MM.1S (cell line): ENCODE measurements around the gene CHMP2B.

Experiments used
- DNase-seq: peaks from one replicate; pipeline ENCODE4 v3.0.0-alpha.2; 2015
- H2AFZ ChIP-seq: fragments of 300-600 bp; sonication (generic); 2 replicates; pipeline ENCODE4 v1.6.0; 2016; ENCODE audit warnings: antibody characterized with exemption, low read length
- H3F3A ChIP-seq: fragments of 300-600 bp; sonication (generic); 2 replicates; pipeline ENCODE4 v1.6.1; 2016; ENCODE audit warnings: mild to moderate bottlenecking, antibody characterized with exemption, low read length, moderate library complexity, mixed read lengths; ENCODE audit not compliant: insufficient read depth
- H3K27ac ChIP-seq: fragments of 300-600 bp; sonication (generic); 2 replicates; pipeline ENCODE4 v1.5.1; 2016; ENCODE audit warnings: mild to moderate bottlenecking, low read length
- H3K27me3 ChIP-seq: fragments of 300-600 bp; sonication (generic); replicated peaks from 2 replicates; pipeline ENCODE4 v1.6.0; 2016; ENCODE audit warnings: low read length; ENCODE audit not compliant: insufficient read depth
- H3K36me3 ChIP-seq: fragments of 300-600 bp; sonication (generic); replicated peaks from 2 replicates; pipeline ENCODE4 v1.6.1; 2016; ENCODE audit warnings: mild to moderate bottlenecking, low read length, mixed read lengths; ENCODE audit not compliant: insufficient read depth
- H3K4me1 ChIP-seq: fragments of 300-600 bp; sonication (generic); 2 replicates; pipeline ENCODE4 v1.6.1; 2016; ENCODE audit warnings: low read length, mixed read lengths
- H3K4me2 ChIP-seq: fragments of 300-600 bp; sonication (generic); 2 replicates; pipeline ENCODE4 v1.6.0; 2016; ENCODE audit warnings: low read depth, low read length
- H3K4me3 ChIP-seq: fragments of 300-600 bp; sonication (generic); 2 replicates; pipeline ENCODE4 v1.5.1; 2016; ENCODE audit warnings: low read length, mixed read lengths
- H3K79me2 ChIP-seq: fragments of 300-600 bp; sonication (generic); 2 replicates; pipeline ENCODE4 v1.6.1; 2016; ENCODE audit warnings: mixed run types, low read length, mixed read lengths
- H3K9ac ChIP-seq: fragments of 300-600 bp; sonication (generic); 2 replicates; pipeline ENCODE4 v1.6.1; 2016; ENCODE audit warnings: low read length, mixed read lengths
- H3K9me2 ChIP-seq: fragments of 300-600 bp; sonication (generic); replicated peaks from 2 replicates; pipeline ENCODE4 v1.6.1; 2016; ENCODE audit warnings: mild to moderate bottlenecking, low read length, mixed read lengths; ENCODE audit not compliant: insufficient read depth
- H3K9me3 ChIP-seq: fragments of 300-600 bp; sonication (generic); replicated peaks from 2 replicates; pipeline ENCODE4 v1.6.1; 2016; ENCODE audit warnings: mild to moderate bottlenecking, low read length, mixed read lengths; ENCODE audit not compliant: insufficient read depth
- H4K20me1 ChIP-seq: fragments of 300-600 bp; sonication (generic); 2 replicates; pipeline ENCODE4 v1.6.1; 2016; ENCODE audit warnings: mild to moderate bottlenecking, low read length, moderate library complexity, mixed read lengths; ENCODE audit not compliant: insufficient read depth
- CTCF ChIP-seq: fragments of 300-600 bp; sonication (generic); IDR thresholded peaks from 2 replicates; pipeline ENCODE4 v1.5.1; 2016; ENCODE audit warnings: antibody characterized with exemption, low read length, mixed read lengths
- EZH2 ChIP-seq: fragments of 300-600 bp; sonication (generic); optimal IDR thresholded peaks from 2 replicates; pipeline ENCODE3; 2017; ENCODE audit warnings: low read depth, mild to moderate bottlenecking, antibody characterized with exemption, low read length, mixed read lengths
- EZH2phosphoT487 ChIP-seq: fragments of 300-600 bp; sonication (generic); IDR thresholded peaks from 2 replicates; pipeline ENCODE4 v1.6.1; 2018; ENCODE audit warnings: antibody characterized with exemption, low read length

CHMP2B gene

GRCh38 chr3:87260270-87260669, 33.2 kb downstream of the CHMP2B start:
- Histone ChIP-seq H3K4me3 (no peak overlapping the region), H3K9me2 (no peaks in the 10 kb centered on the region), H3K27me3 (no peaks in the 10 kb centered on the region), H3K27ac (no peak overlapping the region), H2AFZ (no peak overlapping the region), H3K9ac (no peak overlapping the region), H3K36me3 (no peaks in the 10 kb centered on the region), H3K4me1 (no peaks in the 10 kb centered on the region), H3K4me2 (no peak overlapping the region), H3K9me3 (no peaks in the 10 kb centered on the region), H3F3A (no peaks in the 10 kb centered on the region), H3K79me2 (no peaks in the 10 kb centered on the region), H4K20me1 (no peaks in the 10 kb centered on the region)
- TF ChIP-seq CTCF = peak; percentile 64
- TF ChIP-seq EZH2phosphoT487 = no peak
- DNase-seq = peak; percentile 58

- no peaks in the 10 kb centered on the region for H4K20me1 ChIP-seq
- no peak overlapping the region for H3K4me3 ChIP-seq
- no peaks in the 10 kb centered on the region for H3K79me2 ChIP-seq
- DNase-seq = no peak
- H3K27ac ChIP-seq = no peak overlapping the region
- no peaks in the 10 kb centered on the region for H3K36me3 ChIP-seq
- no peaks in the 10 kb centered on the region for H3K27me3 ChIP-seq
- H2AFZ ChIP-seq = no peak overlapping the region
- no peaks in the 10 kb centered on the region for H3F3A ChIP-seq
- H3K9me3 ChIP-seq = no peaks in the 10 kb centered on the region
- no peaks in the 10 kb centered on the region for H3K4me1 ChIP-seq
- no peak overlapping the region for H3K9ac ChIP-seq
- TF ChIP-seq EZH2phosphoT487 (no peak), EZH2 (no peak)
- no peaks in the 10 kb centered on the region for H3K9me2 ChIP-seq
- no peak overlapping the region for H3K4me2 ChIP-seq
Observed at GRCh38 chr3:87261925-87262324, 34.8 kb downstream of the CHMP2B start.

GRCh38 chr3:87267953-87268645, 41.0 kb downstream of the CHMP2B start:
- Histone ChIP-seq H4K20me1 (no peaks in the 10 kb centered on the region), H3K4me2 (no peak overlapping the region), H3K4me1 (no peaks in the 10 kb centered on the region), H3K27ac (no peak overlapping the region), H3K79me2 (no peaks in the 10 kb centered on the region), H3K9me2 (no peaks in the 10 kb centered on the region), H3K9ac (no peak overlapping the region), H3K4me3 (no peak overlapping the region), H2AFZ (no peak overlapping the region), H3F3A (no peaks in the 10 kb centered on the region), H3K27me3 (no peaks in the 10 kb centered on the region), H3K36me3 (no peaks in the 10 kb centered on the region), H3K9me3 (no peaks in the 10 kb centered on the region)
- TF ChIP-seq EZH2phosphoT487 (no peak), CTCF (no peak), EZH2 (no peak)
- DNase-seq = peak; percentile 35

- no peak overlapping the region for H3K4me3 ChIP-seq
- no peaks in the 10 kb centered on the region for H3K9me3 ChIP-seq
- no peaks in the 10 kb centered on the region for H3K9me2 ChIP-seq
- no peaks in the 10 kb centered on the region for H3F3A ChIP-seq
- no peaks in the 10 kb centered on the region for H3K27me3 ChIP-seq
- H3K79me2 ChIP-seq = no peaks in the 10 kb centered on the region
- H4K20me1 ChIP-seq = no peaks in the 10 kb centered on the region
- no peak for TF ChIP-seq EZH2
- no peak for TF ChIP-seq EZH2phosphoT487
- no peaks in the 10 kb centered on the region for H3K4me1 ChIP-seq
- H3K27ac ChIP-seq = no peak overlapping the region
- H2AFZ ChIP-seq = no peak overlapping the region
- no peak for DNase-seq
- H3K4me2 ChIP-seq = no peak overlapping the region
- no peaks in the 10 kb centered on the region for H3K36me3 ChIP-seq
- no peak overlapping the region for H3K9ac ChIP-seq
Observed at GRCh38 chr3:87268646-87269211, 41.6 kb downstream of the CHMP2B start.
